ENCODE results near the gene NMT2.

NMT2 gene

GRCh38 chr10:15180736-15181135 lies 12.2 kb upstream of the NMT2 start:
- no peak for DNase-seq

GRCh38 chr10:15176269-15176668 lies 7.8 kb upstream of the NMT2 start:
- DNase-seq: no peak

GRCh38 chr10:15175587-15175986 lies 7.1 kb upstream of the NMT2 start:
- DNase-seq: no peak

GRCh38 chr10:15172306-15172840 lies 3.9 kb upstream of the NMT2 start:
- DNase-seq: no peak

- DNase-seq: no peak
Measured at GRCh38 chr10:15169555-15170401, 1.3 kb upstream of the NMT2 start.

- DNase-seq: peak; percentile 12
Measured at GRCh38 chr10:15168786-15169554, 477 bp upstream of the NMT2 start.

GRCh38 chr10:15167411-15168290 lies 842 bp downstream of the NMT2 start:
- DNase-seq: no peak

- DNase-seq: no peak
Measured at GRCh38 chr10:15166325-15166724, 2.2 kb downstream of the NMT2 start.

GRCh38 chr10:15163253-15163828 lies 5.2 kb downstream of the NMT2 start:
- no peak for DNase-seq

GRCh38 chr10:15158972-15159371 lies 9.5 kb downstream of the NMT2 start:
- no peak for DNase-seq

GRCh38 chr10:15158448-15158847 lies 10.0 kb downstream of the NMT2 start:
- no peak for DNase-seq

- no peak for DNase-seq
Measured at GRCh38 chr10:15155978-15156656, 12.4 kb downstream of the NMT2 start.

- no peak for DNase-seq
Measured at GRCh38 chr10:15152556-15152955, 15.9 kb downstream of the NMT2 start.

- DNase-seq: no peak
Measured at GRCh38 chr10:15150563-15150962, 17.9 kb downstream of the NMT2 start.

- no peak for DNase-seq
Measured at GRCh38 chr10:15149042-15149771, 19.3 kb downstream of the NMT2 start.

GRCh38 chr10:15147594-15148392 lies 20.7 kb downstream of the NMT2 start:
- no peak for DNase-seq

GRCh38 chr10:15146366-15146765 lies 22.1 kb downstream of the NMT2 start:
- DNase-seq: no peak

- DNase-seq: no peak
Measured at GRCh38 chr10:15144788-15145187, 23.7 kb downstream of the NMT2 start.

- DNase-seq: no peak
Measured at GRCh38 chr10:15141136-15142054, 27.1 kb downstream of the NMT2 start.
